NCI-H345 (cell line): ENCODE results near the gene SYNGAP1.

Source experiments
- DNase-seq: peaks from one replicate; lab custom pipeline; 2025; lab: John Stamatoyannopoulos, UW

SYNGAP1 gene

DNA sequence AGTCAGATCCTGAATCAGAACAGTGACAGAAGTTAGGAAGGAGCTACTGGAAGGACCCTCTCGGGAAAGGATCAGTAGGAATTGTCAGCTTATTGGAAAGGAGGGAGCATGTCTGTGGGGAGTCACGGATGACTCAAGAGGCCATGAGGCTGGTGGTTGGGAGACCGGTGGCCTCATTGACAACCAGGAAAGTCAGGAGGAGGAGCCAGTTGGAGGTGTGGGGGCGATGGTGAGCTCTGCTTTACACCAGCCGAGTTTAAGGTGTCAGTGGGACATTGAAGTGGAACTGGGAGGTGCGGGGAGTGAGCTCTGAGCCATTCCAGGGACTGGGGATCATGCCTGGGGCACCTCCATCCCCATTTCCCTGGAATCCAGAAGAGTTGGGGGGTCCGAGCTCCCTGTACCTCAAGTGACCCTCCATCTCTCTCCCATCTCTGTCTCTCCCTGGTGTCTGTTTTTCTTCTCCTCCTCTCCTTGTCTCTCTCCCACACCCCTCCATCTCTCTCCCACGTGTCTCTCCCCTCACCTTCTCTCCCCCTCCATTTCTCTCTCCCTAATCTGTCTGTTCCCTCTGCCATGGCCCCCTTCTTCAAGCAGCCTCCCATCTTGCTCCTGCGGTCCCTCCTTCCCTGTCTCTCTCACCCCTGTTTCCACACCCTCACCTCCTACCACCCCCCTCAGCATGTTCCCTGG is 20.2 kb downstream of the SYNGAP1 start:
- no peak for DNase-seq

DNA sequence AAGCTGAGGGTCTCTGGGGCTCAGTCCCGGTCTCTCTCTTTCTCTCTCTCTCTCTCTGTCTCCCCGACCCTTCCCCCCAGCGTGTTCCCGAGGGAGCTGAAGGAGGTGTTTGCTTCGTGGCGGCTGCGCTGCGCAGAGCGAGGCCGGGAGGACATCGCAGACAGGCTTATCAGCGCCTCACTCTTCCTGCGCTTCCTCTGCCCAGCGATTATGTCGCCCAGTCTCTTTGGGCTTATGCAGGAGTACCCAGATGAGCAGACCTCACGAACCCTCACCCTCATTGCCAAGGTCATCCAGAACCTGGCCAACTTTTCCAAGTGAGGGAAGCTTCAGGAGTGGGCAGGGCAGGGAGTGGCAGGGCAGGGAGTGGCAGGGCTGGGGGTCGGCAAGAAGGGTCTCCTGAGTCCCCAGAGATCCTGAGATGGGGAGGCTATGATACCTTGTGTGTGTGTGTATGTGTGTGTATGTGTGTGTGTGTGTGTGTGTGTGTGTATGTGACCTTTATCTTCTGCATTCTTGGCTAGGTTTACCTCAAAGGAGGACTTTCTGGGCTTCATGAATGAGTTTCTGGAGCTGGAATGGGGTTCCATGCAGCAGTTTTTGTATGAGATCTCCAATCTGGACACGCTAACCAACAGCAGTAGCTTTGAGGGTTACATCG is 20.9 kb downstream of the SYNGAP1 start:
- DNase-seq, result no peak

DNA sequence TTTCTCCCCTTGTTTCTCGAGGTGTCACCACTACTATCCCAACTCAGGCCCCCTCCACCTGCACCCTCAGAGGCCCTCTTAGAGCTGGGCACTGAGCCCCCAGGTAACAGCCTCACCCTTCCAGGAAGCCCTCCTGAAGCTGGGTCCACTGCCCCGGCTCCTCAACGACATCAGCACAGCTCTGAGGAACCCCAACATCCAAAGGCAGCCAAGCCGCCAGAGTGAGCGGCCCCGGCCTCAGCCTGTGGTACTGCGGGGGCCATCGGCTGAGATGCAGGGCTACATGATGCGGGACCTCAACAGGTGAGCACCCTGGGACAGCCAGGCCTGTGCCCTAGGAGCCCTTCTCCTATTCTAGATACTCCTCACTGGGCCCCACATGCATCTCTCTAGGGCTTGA is 21.6 kb downstream of the SYNGAP1 start:
- no peak for DNase-seq

DNA sequence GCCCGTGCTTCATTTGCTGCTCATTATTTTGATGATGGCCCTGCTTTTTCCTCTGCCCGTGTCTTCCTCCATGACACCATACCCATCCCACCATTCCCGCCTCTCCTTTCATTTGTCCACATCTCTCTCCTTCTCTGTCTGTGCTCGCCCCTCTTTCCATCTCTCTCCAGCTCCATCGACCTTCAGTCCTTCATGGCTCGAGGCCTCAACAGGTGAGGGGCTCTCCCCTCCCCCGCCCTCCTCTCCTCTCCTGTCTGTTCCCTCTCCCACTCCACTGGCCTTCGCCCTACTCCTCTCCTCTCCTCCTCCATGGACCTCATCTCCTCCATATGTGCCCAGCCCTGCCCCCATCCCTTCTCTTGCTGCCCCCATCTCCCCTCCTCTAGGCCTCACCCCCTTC is 22.4 kb downstream of the SYNGAP1 start:
- DNase-seq, result no peak

DNA sequence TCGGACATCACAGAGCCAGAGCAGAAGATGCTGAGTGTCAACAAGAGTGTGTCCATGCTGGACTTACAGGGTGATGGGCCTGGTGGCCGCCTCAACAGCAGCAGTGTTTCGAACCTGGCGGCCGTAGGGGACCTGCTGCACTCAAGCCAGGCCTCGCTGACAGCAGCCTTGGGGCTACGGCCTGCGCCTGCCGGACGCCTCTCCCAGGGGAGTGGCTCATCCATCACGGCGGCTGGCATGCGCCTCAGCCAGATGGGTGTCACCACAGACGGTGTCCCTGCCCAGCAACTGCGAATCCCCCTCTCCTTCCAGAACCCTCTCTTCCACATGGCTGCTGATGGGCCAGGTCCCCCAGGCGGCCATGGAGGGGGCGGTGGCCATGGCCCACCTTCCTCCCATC is 23.2 kb downstream of the SYNGAP1 start:
- no peak for DNase-seq

DNA sequence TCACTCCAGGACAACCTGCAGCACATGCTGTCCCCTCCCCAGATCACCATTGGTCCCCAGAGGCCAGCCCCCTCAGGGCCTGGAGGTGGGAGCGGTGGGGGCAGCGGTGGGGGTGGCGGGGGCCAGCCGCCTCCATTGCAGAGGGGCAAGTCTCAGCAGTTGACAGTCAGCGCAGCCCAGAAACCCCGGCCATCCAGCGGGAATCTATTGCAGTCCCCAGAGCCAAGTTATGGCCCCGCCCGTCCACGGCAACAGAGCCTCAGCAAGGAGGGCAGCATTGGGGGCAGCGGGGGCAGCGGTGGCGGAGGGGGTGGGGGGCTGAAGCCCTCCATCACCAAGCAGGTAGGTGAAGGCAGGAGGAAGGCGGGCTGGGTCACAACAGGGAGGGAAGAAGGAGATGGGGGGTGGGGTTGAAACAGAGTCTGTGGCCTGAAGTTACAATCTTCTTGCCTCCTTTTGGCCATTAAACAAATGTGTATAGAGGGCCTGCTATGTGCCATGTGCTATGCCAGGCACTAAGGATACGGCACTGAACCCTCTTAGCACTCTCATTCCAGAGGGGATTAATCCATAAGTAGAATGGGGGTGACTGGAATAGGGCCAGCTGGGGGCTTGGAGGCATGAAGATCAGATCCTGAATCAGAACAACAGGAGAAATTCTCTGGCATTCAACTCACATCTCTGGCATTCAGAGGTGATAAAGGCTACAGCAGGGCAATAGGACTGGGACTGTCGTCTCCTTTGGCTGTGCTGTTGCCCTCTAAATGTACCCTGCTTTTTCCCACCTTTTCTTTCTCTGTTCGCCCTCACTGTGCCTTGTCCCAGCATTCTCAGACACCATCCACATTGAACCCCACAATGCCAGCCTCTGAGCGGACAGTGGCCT is 24.0 kb downstream of the SYNGAP1 start:
- DNase-seq, result no peak

DNA sequence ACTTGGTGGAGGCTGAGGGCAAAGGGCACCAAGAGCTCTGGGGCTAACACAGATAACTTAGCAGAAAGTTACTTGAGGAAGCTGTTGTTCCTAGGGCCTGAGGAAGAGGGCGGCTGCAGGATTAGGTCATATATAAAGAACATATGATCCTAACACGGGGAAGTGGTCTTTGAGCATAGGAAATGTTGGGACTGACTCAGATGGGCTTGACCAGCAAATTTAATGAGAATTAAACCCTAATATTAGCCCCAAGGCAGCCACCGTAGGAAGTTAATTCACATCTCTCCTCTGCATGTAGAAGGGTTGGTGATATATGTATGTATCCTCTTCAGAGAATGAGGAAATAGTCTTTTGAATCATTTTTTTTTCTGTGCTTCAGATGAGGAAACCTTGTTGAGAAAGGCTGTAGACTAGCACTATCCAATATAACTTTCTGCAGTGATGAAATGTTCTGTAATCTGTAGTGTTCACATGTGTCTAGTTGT is 25.3 kb downstream of the SYNGAP1 start:
- DNase-seq, result no peak

DNA sequence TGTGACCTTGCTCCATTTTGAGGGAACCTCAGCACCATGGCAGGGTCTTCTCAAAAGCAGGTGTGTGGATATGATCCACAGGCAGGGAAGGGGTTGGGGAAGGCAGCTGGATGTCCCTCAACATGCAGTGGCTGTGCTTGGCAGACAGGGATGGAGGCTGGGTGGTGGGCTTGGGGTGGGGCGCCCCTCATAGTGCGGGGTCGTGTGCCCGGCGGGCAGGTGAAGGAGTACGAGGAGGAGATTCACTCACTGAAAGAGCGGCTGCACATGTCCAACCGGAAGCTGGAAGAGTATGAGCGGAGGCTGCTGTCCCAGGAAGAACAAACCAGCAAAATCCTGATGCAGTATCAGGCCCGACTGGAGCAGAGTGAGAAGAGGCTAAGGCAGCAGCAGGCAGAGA is 26.5 kb downstream of the SYNGAP1 start:
- no peak for DNase-seq

DNA sequence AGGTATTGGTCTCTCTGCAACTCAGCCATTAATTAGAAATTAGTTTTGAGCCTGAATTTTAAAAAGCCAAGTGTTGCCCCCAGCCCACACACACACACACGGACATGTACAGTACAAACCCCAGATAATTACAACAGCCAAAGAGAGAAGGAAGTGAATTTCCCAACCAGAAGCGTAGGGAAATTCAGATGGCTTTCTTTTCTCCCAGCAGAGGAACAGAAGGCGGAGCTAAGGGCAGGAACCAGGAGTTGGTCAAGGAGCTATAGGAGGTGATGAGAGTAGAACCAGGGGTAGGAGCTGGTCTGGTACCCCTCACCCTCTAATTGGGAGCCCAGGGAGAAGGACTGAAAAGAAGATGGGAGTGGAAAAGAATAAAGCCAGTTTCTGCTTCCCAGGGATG is 30.6 kb downstream of the SYNGAP1 start:
- no peak for DNase-seq

DNA sequence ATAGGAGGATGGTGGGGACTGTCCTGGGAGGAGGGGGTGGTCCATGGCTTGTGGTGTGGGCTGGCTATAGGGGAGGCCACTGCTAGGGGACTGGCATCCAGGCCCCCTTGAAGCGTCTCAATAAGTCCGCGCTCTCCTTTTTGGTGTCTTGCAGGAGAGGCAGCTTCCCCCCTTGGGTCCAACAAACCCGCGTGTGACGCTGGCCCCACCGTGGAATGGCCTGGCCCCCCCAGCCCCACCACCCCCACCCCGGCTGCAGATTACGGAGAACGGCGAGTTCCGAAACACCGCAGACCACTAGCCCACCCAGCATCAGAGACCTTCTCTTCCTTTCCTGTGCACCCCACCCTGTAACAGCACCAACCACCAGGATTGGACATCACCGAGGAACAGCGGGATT is 31.7 kb downstream of the SYNGAP1 start:
- DNase-seq, result no peak

DNA sequence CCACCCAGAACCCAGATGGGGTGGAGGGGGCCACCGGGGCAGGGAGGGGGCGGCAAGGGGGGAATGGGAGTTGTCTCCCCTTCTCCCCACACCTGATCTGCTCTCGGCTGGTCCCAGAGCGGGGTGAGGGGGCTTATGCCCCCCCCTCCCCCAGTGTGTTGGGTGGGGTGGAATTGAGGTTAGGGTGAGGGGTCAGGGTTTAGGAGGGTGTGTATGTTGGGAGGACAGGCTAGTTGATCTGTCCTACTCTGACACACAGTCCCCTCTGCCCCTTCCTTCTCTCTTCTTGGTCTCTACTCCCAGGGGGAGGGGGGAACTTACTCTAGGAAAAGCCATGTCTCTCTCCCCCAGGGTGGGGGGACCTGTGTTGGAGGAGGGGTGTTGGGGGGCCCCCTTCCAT is 32.6 kb downstream of the SYNGAP1 start:
- no peak for DNase-seq

DNA sequence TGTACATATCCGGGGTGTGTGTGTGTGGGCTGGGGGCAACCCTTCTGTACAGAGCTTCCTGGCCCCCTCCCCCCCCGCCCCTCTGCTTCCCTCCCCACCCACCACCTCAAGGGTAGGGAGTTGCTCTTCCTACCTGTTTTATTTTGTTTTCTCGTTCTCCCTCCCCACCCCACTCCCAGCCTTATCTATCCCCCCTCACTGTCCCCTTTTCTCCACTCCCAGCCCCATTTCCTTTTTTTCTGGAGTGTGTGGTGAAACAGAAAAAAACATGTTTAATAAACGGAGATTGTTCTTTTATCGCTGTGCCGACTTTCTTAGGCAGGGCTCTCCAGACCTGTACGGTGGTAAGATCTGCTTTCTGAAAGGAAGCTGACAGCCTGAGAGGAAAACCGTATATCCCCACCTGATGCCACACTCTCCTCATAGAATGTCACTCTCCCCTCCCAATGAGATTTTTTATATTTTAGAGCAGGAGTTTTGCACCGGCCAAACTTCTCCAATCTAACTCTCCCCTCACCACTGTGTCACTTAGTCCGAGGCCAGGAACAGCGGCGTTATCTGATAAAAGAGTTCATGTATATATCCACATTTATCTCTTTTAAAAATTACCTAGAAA is 33.6 kb downstream of the SYNGAP1 start:
- DNase-seq, result no peak

DNA sequence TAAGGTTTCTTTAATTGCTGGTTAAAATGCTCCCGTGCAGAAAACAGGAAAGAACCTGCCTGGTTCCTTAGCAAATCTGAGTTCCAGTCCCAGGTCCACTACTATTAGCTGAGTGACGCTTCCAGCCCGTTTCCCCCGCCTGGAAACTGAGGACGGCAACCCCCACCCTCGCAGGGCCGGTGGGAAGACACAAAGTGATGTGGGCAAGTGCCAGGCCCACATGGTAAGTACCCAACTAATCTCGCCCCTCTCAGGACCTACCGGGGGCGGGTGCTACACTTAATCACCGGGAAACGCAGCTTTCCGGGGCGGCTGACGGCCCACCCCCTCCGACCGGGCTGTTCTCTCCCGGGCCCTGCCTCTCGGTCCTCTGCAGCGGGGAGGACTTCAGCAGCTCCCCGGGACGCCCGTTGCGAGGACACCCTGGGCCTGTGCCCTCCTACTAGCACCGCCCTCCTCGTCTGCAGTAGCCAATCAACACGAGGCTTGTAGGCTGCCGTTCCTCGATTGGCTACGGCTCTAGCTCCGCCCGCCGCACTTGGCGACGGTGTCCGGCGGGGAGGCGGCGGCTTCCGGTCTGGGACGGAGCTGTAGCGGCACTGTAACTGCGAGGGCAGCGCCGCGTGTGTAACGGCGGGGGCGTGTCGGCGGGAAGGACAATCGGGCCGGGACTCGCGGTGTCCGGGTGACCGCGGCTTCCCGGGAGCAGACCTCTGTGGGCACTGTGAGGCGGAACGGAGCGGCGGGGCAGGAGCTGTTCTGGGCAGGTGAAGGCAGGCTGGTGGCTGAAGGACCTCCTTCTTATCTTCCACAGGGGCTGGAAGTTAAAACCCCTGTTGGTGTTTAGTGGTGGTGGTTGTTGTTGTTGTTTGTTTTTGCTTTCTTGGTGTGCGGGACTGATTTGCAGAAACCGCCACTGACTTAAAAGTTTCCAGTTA is 34.4 kb downstream of the SYNGAP1 start, which contains the start of gene ZBTB9:
Gene ZBTB9, plus strand, starts transcription at position 568 of the 938 bp plus-strand sequence. CDS start 525 bp downstream, outside the sequence.
- DNase-seq, result peak; percentile 97

DNA sequence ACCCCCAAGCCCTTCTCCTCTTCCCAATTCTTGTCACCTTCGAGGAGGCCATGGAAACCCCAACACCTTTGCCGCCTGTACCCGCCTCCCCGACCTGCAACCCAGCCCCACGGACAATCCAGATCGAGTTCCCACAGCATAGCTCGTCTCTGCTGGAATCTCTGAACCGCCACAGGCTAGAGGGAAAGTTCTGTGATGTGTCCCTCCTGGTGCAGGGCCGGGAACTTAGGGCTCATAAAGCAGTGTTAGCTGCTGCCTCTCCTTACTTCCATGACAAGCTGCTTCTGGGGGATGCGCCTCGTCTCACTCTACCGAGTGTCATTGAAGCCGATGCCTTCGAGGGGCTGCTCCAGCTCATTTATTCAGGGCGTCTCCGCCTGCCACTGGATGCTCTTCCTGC is 35.2 kb downstream of the SYNGAP1 start:
- no peak for DNase-seq

DNA sequence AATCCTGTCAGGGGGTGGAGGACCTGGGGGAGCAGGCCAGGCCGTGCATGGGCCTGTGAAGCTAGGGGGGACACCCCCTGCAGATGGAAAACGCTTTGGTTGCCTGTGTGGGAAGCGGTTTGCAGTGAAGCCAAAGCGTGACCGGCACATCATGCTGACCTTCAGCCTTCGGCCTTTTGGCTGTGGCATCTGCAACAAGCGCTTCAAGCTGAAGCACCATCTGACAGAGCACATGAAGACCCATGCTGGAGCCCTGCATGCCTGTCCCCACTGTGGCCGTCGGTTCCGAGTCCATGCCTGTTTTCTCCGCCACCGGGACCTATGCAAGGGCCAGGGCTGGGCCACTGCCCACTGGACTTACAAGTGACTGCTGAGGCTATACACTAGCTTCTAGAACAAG is 36.3 kb downstream of the SYNGAP1 start:
- DNase-seq, result no peak

DNA sequence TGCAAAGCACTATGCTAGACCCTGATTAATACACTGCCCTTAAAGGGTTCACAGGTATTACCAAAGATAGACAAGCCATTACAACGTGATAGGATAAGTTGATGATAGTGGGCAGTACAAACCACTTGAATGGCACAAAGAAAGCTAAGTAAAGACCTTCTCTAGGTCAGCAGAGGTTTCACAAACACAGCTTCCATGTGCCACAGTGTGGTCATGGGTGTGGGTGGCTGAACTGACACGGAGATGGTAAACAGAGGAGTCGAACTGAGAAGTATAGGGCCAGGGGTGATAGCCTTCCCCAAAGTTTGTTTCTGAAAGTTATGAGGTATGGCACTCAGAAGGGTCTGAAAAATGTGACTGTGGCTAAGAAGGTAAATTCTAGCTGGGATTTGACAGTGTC is 38.8 kb downstream of the SYNGAP1 start:
- DNase-seq, result no peak

DNA sequence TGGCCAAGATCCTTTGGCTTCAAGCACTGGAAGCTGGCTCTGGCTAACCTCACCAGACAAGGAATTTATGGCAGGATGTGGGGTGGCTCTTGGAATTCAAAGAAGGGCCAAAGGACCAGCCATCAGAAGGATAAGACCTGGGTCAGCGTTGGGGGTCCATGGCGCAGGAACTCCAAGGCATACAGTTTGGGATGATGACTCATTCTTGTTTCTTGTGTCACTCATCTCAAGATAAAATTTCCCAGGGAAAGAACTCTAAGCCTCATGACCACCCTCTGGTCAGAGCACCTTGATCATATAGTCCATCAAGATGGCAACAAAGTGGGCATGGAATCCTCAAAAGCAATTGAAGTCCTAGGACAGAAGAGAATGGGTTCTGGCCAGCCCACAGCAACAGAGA is 39.4 kb downstream of the SYNGAP1 start:
- no peak for DNase-seq

DNA sequence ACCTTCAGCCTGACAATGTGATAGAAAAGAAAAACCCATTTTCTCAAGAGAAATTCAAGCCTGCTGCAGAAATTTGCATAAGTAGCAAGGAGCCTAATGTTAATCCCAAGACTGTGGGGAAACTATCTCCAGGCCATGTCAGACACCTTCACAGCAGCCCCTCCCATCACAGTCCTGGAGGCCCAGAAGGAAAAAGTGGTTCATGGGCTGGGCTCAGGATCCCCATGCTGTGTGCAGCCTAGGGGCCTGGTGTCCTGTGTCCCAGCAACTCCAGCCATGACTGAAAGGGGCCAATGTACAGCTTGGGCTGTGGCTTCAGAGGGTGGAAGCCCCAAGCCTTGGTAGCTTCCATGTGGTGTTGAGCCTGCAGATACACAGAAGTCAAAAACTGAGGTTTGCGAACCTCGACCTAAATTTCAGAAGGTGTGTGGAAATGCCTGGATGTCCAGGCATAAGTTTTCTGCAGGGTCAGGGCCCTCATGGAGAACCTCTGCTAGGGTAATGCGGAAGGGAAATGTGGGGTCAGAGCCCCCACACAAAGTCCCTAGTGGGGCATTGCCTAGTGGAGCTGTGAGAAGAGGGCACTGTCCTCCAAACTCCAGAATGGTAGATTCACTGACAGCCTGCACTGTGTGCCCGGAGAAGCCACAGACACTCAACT is 46.3 kb downstream of the SYNGAP1 start:
- DNase-seq, result no peak

DNA sequence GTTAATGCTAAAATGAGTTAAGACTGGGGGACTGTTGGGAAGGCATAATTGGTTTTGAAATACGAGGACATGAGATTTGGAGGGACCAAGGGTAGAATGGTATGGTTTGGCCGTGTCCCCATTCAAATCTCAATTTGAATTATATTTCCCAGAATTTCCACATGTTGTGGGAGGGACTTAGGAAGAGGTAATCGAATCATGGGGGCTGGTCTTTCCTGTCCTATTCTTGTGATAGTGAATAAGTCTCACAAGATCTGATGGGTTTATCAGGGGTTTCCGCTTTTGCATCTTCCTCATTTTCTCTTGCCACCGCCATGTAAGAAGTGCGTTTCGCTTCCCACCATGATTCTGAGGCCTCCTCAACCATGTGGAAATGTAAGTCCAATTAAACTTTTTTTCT is 47.2 kb downstream of the SYNGAP1 start:
- DNase-seq, result no peak

DNA sequence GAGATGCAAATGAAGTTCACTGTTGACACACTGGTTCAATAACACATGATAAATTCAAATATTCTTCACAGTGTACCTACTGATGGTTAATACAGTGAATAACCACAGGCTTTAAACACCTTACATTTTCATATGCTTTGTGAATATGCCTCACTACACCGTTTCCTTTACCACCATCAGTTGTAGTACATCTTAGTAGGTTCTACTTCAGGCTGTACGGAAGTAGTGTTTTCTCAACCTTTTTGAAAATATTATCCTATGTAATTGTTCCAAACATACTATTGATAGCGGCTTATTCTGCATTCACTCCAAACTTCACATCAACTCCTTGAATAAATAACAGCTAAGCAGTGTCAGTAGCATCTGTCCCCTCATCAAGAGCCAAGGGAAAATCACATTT is 49.8 kb downstream of the SYNGAP1 start:
- DNase-seq, result no peak

DNA sequence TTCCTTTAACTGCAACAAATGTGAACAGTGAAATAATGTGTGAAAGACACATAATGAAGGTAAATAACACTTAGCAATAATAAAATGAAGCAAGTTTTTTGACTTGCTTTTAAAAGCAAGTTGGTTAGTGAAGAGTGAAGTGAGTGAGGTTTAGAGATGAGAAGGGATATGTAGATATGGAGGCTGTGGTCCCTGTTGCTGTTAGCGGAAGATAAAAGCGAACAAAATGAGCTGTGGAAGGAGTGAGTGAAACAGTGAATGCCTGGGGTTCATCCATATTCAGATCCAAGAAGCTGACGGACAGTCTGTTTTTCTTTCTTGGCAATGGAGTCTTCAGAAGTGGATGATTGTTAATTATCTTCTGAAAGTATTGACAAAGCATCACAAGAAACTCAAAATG is 58.0 kb downstream of the SYNGAP1 start:
- DNase-seq, result no peak
